IMR-90 (cell line): ENCODE measurements around the gene UBXN6. TPM values are rescaled to one million over a fixed set of nuclear protein-coding genes. Genes with fewer than 3 reads are reported as not detected.

Experiments used
- ATAC-seq: fragments of 200-7000 bp; cut with Tn5 transposase; 2 replicates; pipeline ENCODE4 v1.9.1; 2020; ENCODE audit warnings: low read depth, mild to moderate bottlenecking, moderate library complexity
- BruUV-seq: library from RNA; stranded (reverse); fragments of 400-500 nt; replicated peaks from 2 replicates; lab custom pipeline; 2021; lab: Mats Ljungman, UMichigan
- CTCF ChIA-PET: fragments of 300-600 bp; formaldehyde crosslinking; extraction: SDS; loops from one replicate; lab custom pipeline; 2021; ENCODE audit warnings: antibody characterized with exemption; lab: Yijun Ruan, JAX
- POLR2A ChIA-PET: fragments of 300-600 bp; sonication (Branson Sonifier 250); formaldehyde crosslinking; loops from one replicate; lab custom pipeline; 2022; ENCODE audit warnings: antibody characterized with exemption; ENCODE audit not compliant: unreplicated experiment; lab: Charles Lee
- DNase-seq: peaks from one replicate; pipeline ENCODE4 v3.0.0; 2013
- H2AFZ ChIP-seq: replicated peaks from 2 replicates; pipeline ENCODE3; 2013; ENCODE audit warnings: low read length, mild to moderate bottlenecking; ENCODE audit not compliant: poor library complexity
- H2AK5ac ChIP-seq: 2 replicates; pipeline ENCODE4 v1.6.1; 2013; ENCODE audit warnings: low read depth, low read length, inconsistent platforms
- H2AK9ac ChIP-seq: replicated peaks from 2 replicates; pipeline ENCODE3; 2013; ENCODE audit warnings: mild to moderate bottlenecking, low read depth, low read length, moderate library complexity; ENCODE audit not compliant: poor library complexity
- H2BK120ac ChIP-seq: 2 replicates; pipeline ENCODE4 v1.6.1; 2013; ENCODE audit warnings: low read depth, low read length, inconsistent platforms
- H2BK15ac ChIP-seq: 3 replicates; pipeline ENCODE4 v1.6.1; 2013; ENCODE audit warnings: low read depth, low read length, inconsistent platforms
- H2BK20ac ChIP-seq: 2 replicates; pipeline ENCODE4 v1.6.1; 2013; ENCODE audit warnings: low read depth, mild to moderate bottlenecking, inconsistent platforms, low read length, moderate library complexity
- H2BK5ac ChIP-seq: 2 replicates; pipeline ENCODE4 v1.6.1; 2013; ENCODE audit warnings: mild to moderate bottlenecking, low read depth, low read length, inconsistent platforms; ENCODE audit not compliant: poor library complexity, severe bottlenecking
- H3K14ac ChIP-seq: replicated peaks from 2 replicates; pipeline ENCODE4 v1.6.1; 2013; ENCODE audit warnings: low read depth, low read length, inconsistent platforms
- H3K18ac ChIP-seq: 2 replicates; pipeline ENCODE4 v1.6.1; 2013; ENCODE audit warnings: low read depth, low read length, control low read depth
- H3K23ac ChIP-seq: 2 replicates; pipeline ENCODE4 v1.6.1; 2013; ENCODE audit warnings: low read depth, low read length, inconsistent platforms
- H3K27ac ChIP-seq: 2 replicates; pipeline ENCODE4 v1.5.1; 2013; ENCODE audit warnings: mild to moderate bottlenecking, control low read depth, low read length; ENCODE audit not compliant: insufficient read depth
- H3K27me3 ChIP-seq: 2 replicates; pipeline ENCODE4 v1.6.1; 2013; ENCODE audit warnings: low read length; ENCODE audit not compliant: control insufficient read depth, insufficient read depth
- H3K36me3 ChIP-seq: 2 replicates; pipeline ENCODE4 v1.6.1; 2013; ENCODE audit warnings: low read length, mixed read lengths; ENCODE audit not compliant: control insufficient read depth, insufficient read depth
- H3K4ac ChIP-seq: 2 replicates; pipeline ENCODE4 v1.6.1; 2013; ENCODE audit warnings: low read depth, low read length, inconsistent platforms
- H3K4me1 ChIP-seq: 2 replicates; pipeline ENCODE4 v1.6.1; 2013; ENCODE audit warnings: low read length, mixed read lengths; ENCODE audit not compliant: control insufficient read depth, insufficient read depth
- H3K4me2 ChIP-seq: 2 replicates; pipeline ENCODE4 v1.6.1; 2013; ENCODE audit warnings: low read depth, mild to moderate bottlenecking, control low read depth, low read length, moderate library complexity
- H3K4me3 ChIP-seq: 2 replicates; pipeline ENCODE4 v1.5.1; 2013; ENCODE audit warnings: low read depth, mild to moderate bottlenecking, control low read depth, low read length, moderate library complexity; ENCODE audit not compliant: insufficient read depth
- H3K56ac ChIP-seq: 2 replicates; pipeline ENCODE4 v1.6.1; 2013; ENCODE audit warnings: low read length, inconsistent platforms; ENCODE audit not compliant: insufficient read depth; ENCODE audit errors: extremely low read depth
- H3K79me1 ChIP-seq, 2 experiments: 2 replicates each; pipeline ENCODE4 v1.6.1; 2013; ENCODE audit warnings: low read length in 2 of 2, inconsistent platforms in 1 of 2, low read depth in 1 of 2
- H3K9ac ChIP-seq: 2 replicates; pipeline ENCODE4 v1.6.1; 2013; ENCODE audit warnings: low read depth, low read length, control low read depth
- H3K9me1 ChIP-seq: 2 replicates; pipeline ENCODE4 v1.6.1; 2013; ENCODE audit warnings: low read length, inconsistent platforms; ENCODE audit not compliant: insufficient read depth
- H3K9me3 ChIP-seq: 2 replicates; pipeline ENCODE4 v1.6.1; 2013; ENCODE audit warnings: low read length; ENCODE audit not compliant: control insufficient read depth, insufficient read depth
- H4K20me1 ChIP-seq: 2 replicates; pipeline ENCODE4 v1.6.1; 2013; ENCODE audit warnings: low read length, inconsistent platforms; ENCODE audit not compliant: insufficient read depth
- H4K5ac ChIP-seq: 2 replicates; pipeline ENCODE4 v1.6.1; 2013; ENCODE audit warnings: mild to moderate bottlenecking, low read depth, low read length, control low read depth
- H4K8ac ChIP-seq, 2 experiments: 2 replicates each; pipeline ENCODE4 v1.6.1; 2013; ENCODE audit warnings: low read depth in 2 of 2, low read length in 2 of 2, control low read depth in 1 of 2, inconsistent platforms in 1 of 2
- H4K91ac ChIP-seq: 2 replicates; pipeline ENCODE4 v1.6.1; 2013; ENCODE audit warnings: low read depth, low read length, inconsistent platforms; ENCODE audit not compliant: insufficient read depth
- ELK1 ChIP-seq: fragments of 150-350 bp; IDR thresholded peaks from 2 replicates; pipeline ENCODE4 v1.6.1; 2016; ENCODE audit warnings: low read depth, mild to moderate bottlenecking, low read length, moderate library complexity, borderline replicate concordance
- FOS ChIP-seq: fragments of 150-350 bp; IDR thresholded peaks from 2 replicates; pipeline ENCODE4 v1.6.1; 2016; ENCODE audit warnings: low read depth, low read length
- WGBS, 2 experiments: methylation state at CpG; one replicate each; pipeline versions ENCODE4 v1.1.5 to v1.1.7; 2013; ENCODE audit warnings: missing lambda C conversion rate in 2 of 2; ENCODE audit not compliant: insufficient read length in 1 of 2; ENCODE audit errors: extremely low coverage in 2 of 2; 5-methylcytosine and 5-hydroxymethylcytosine counted together
- dilution Hi-C: fragments of 300-500 bp; cut with HindIII; formaldehyde crosslinking; loops from one replicate; pipeline ENCODE4 v1.14.3; 2018; ENCODE audit warnings: low sequenced_read_pairs; ENCODE audit not compliant: unreplicated experiment
- in situ Hi-C: fragments of 300-500 bp; cut with MboI; formaldehyde crosslinking; loops from 3 replicates; pipeline ENCODE4 v1.14.3; 2019; ENCODE audit warnings: low sequenced_read_pairs, inconsistent platforms, mixed read lengths
- intact Hi-C: fragments of 100-400 bp; cut with micrococcal nuclease; formaldehyde crosslinking; loops from 2 replicates; pipeline ENCODE4 v1.10.0; 2022
- polyA plus RNA-seq, 3 experiments: library from polyadenylated mRNA; depleted of rRNA; stranded (reverse); fragments of >200 nt; gene quantifications; 2 replicates each; pipeline ENCODE4 v1.2.3, GENCODE V29; 2012; ENCODE audit warnings: low replicate concordance in 1 of 3
- total RNA-seq: library from RNA; depleted of rRNA; stranded (reverse); fragments of >200 nt; gene quantifications from 2 replicates; pipeline ENCODE4 v1.2.3, GENCODE V29; 2012

UBXN6 gene
- total and polyA plus RNA-seq, 2 of the 4 experiments (the other 2 are of a cell fraction): 84.2 to 86.5 TPM

- DNase-seq: no peak
- Histone ChIP-seq H3K4me3 (no peak overlapping the region), H3K79me1 (peaks cover 0 to 1% of the 10 kb centered on the region in 2 experiments; a peak in 1 of 4 replicates), H3K4me2 (no peak overlapping the region), H2BK15ac (no peak overlapping the region), H3K18ac (no peak overlapping the region), H3K36me3 (peaks cover 68% of the 10 kb centered on the region), H3K4ac (no peak overlapping the region), H3K27ac (no peak overlapping the region), H3K4me1 (peaks cover 3% of the 10 kb centered on the region), H2AK9ac (no peak overlapping the region), H4K91ac (no peak overlapping the region), H2AFZ (no peak overlapping the region), H3K9me1 (peaks cover 7% of the 10 kb centered on the region; the same call in 1 of the 2 replicates), H3K56ac (no peak overlapping the region), H3K23ac (no peak overlapping the region), H3K27me3 (no peaks in the 10 kb centered on the region), H2BK5ac (no peak overlapping the region), H2AK5ac (no peak overlapping the region), H4K20me1 (no peaks in the 10 kb centered on the region), H3K9ac (no peak overlapping the region), H2BK120ac (no peak overlapping the region), H3K9me3 (no peaks in the 10 kb centered on the region), H2BK20ac (no peak overlapping the region), H3K14ac (no peak overlapping the region), H4K5ac (no peak overlapping the region), H4K8ac (no peak overlapping the region)
- ChIA-PET POLR2A (no interaction called here), CTCF (interaction anchor here (0.7 kb wide), 1 partner anchor 32 kb away, joined by 3 read pairs; no protein-coding TSS in a partner anchor)
- intact Hi-C loops (no loop called here), in situ Hi-C loops (no loop called here), dilution Hi-C loops (no loop called here)
- TF ChIP-seq FOS (no peak), ELK1 (no peak)
- no peak for ATAC-seq
- 93% methylated on average over 10 of the region's 25 CpGs; no CpG with 5 or more reads in 1 of the 2 experiments for WGBS, 2 experiments
- no TSS peak for BruUV-seq
Measured at GRCh38 chr19:4501691-4502090, 44.1 kb upstream of the UBXN6 start.
